Endodermal cell (in vitro differentiated cells): Measurements from ENCODE around the gene MEF2D. TPM values are rescaled to one million over a fixed set of nuclear protein-coding genes. Genes with fewer than 3 reads are reported as not detected.

Experiments used
- DNase-seq: peaks from one replicate; pipeline ENCODE4 v3.0.0-alpha.2; 2017
- H3K27ac ChIP-seq: 2 replicates; pipeline ENCODE4 v1.5.1; 2013; ENCODE audit warnings: mild to moderate bottlenecking, low read depth, low read length, moderate library complexity
- H3K27me3 ChIP-seq: 2 replicates; pipeline ENCODE4 v1.6.1; 2013; ENCODE audit warnings: mild to moderate bottlenecking, low read length, moderate library complexity; ENCODE audit not compliant: insufficient read depth, control insufficient read depth, poor library complexity, severe bottlenecking
- H3K36me3 ChIP-seq: 2 replicates; pipeline ENCODE4 v1.7.0; 2013; ENCODE audit warnings: mild to moderate bottlenecking, low read length, moderate library complexity; ENCODE audit not compliant: control insufficient read depth, insufficient read depth
- H3K4me1 ChIP-seq: one replicate; pipeline ENCODE4 v1.7.0; 2013; ENCODE audit warnings: low read length; ENCODE audit not compliant: control insufficient read depth, insufficient read depth
- H3K4me3 ChIP-seq: 2 replicates; pipeline ENCODE4 v1.5.1; 2013; ENCODE audit warnings: mild to moderate bottlenecking, low read length, moderate library complexity
- H3K9ac ChIP-seq: 2 replicates; pipeline ENCODE4 v1.6.1; 2013; ENCODE audit warnings: mild to moderate bottlenecking, low read length, moderate library complexity; ENCODE audit not compliant: poor library complexity, severe bottlenecking; ENCODE audit errors: extremely low read depth
- H3K9me3 ChIP-seq: 2 replicates; pipeline ENCODE4 v1.6.1; 2013; ENCODE audit warnings: mild to moderate bottlenecking, low read length, moderate library complexity; ENCODE audit not compliant: control insufficient read depth
- H3K27ac Mint-ChIP-seq: 2 replicates; pipeline ENCODE4 v1.8.0; 2020; ENCODE audit warnings: mixed read lengths
- H3K27me3 Mint-ChIP-seq: 2 replicates; pipeline ENCODE4 v1.8.0; 2021; ENCODE audit warnings: mild to moderate bottlenecking, mixed read lengths; ENCODE audit not compliant: insufficient read depth
- H3K36me3 Mint-ChIP-seq: 2 replicates; pipeline ENCODE4 v1.8.0; 2020; ENCODE audit warnings: low read depth, mixed read lengths
- H3K4me1 Mint-ChIP-seq: 2 replicates; pipeline ENCODE4 v1.8.0; 2020; ENCODE audit warnings: mixed read lengths
- H3K4me3 Mint-ChIP-seq: 2 replicates; pipeline ENCODE4 v1.8.0; 2020; ENCODE audit warnings: mild to moderate bottlenecking, moderate library complexity, mixed read lengths
- H3K9me3 Mint-ChIP-seq: 2 replicates; pipeline ENCODE4 v1.8.0; 2020; ENCODE audit warnings: mild to moderate bottlenecking, mixed read lengths
- WGBS, 2 experiments: methylation state at CpG; one replicate each; pipeline versions ENCODE4 v1.1.5 to v1.1.7; 2013; ENCODE audit warnings: missing lambda C conversion rate in 2 of 2, mixed read lengths in 1 of 2; ENCODE audit not compliant: insufficient coverage in 1 of 2, insufficient read length in 1 of 2; 5-methylcytosine and 5-hydroxymethylcytosine counted together
- total RNA-seq, 2 donors: library from RNA; stranded (reverse); fragmentation: NEBNext Ultra II Directional in 1 of 2; extraction: Animal tissue kit (Norgen Biotek cat#: 25700) in 1 of 2; gene quantifications; 2 replicates in 1 of 2; 3 replicates in 1 of 2; pipeline ENCODE4 v1.2.1, GENCODE V29; 2021
- TF ChIP-seq, protein P1 (sequence below): fragments of 200-600 bp; sonication (generic); conservative IDR thresholded peaks from 2 replicates; pipeline ENCODE4 v1.5.0; 2021; ENCODE audit warnings: antibody characterized with exemption, mild to moderate bottlenecking

The MEF2D gene
- total RNA-seq, 2 donors from 2014 or later: 10.5 to 12.8 TPM

DNA sequence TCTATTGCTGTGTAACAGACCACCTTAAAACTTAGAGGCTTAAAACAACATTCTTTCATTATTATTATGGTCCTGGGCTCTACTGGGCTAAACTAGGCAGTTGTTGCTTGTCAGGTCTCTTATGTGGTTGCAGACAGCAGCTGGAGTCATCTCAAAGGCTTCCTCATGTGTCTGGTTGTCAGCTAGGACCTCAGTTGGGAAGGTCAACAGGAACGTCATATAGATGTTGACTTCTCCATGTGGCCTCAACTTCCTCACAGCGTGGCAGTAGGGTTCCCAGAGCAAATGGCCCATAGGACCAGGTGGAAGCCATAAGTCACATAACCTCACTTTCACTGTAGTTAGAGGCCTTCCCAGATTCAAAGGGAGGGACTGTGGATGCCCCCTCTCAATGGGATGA is 15.4 kb upstream of the MEF2D start:
- Mint-ChIP-seq H3K9me3 (no peaks in the 10 kb centered on the region), H3K27ac (no peak overlapping the region), H3K27me3 (peaks cover 5% of the 10 kb centered on the region), H3K36me3 (no peaks in the 10 kb centered on the region), H3K4me3 (no peak overlapping the region), H3K4me1 (no peaks in the 10 kb centered on the region)
- no peak for DNase-seq
- Histone ChIP-seq H3K27me3 (no peaks in the 10 kb centered on the region), H3K4me1 (no peaks in the 10 kb centered on the region), H3K27ac (no peak overlapping the region), H3K4me3 (no peak overlapping the region), H3K9me3 (no peaks in the 10 kb centered on the region), H3K36me3 (no peaks in the 10 kb centered on the region), H3K9ac (no peak overlapping the region)
- TF ChIP-seq, protein P1, sequence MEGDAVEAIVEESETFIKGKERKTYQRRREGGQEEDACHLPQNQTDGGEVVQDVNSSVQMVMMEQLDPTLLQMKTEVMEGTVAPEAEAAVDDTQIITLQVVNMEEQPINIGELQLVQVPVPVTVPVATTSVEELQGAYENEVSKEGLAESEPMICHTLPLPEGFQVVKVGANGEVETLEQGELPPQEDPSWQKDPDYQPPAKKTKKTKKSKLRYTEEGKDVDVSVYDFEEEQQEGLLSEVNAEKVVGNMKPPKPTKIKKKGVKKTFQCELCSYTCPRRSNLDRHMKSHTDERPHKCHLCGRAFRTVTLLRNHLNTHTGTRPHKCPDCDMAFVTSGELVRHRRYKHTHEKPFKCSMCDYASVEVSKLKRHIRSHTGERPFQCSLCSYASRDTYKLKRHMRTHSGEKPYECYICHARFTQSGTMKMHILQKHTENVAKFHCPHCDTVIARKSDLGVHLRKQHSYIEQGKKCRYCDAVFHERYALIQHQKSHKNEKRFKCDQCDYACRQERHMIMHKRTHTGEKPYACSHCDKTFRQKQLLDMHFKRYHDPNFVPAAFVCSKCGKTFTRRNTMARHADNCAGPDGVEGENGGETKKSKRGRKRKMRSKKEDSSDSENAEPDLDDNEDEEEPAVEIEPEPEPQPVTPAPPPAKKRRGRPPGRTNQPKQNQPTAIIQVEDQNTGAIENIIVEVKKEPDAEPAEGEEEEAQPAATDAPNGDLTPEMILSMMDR: no peak
- WGBS, 2 experiments: 45 to 46% methylated on average over 2 of the region's 2 CpGs

DNA sequence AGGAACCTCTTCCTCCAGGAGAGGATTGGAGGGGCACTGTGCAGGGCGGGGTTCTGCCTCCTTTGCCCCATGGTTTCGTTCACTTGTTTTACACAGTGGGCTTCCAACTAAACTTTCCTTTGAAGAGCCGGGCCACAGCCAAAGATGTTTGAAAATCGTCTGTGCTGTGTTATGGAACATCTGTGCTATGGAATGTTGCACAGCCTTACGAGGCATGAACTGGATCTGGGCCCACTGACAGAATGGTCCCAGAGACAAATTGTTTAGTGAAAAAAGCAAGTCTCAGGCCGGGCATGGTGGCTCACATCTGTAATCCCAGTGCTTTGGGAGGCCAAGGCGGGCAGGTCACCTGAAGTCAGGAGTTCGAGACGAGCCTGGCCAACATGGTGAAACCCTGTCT is 12.6 kb upstream of the MEF2D start:
- Histone ChIP-seq H3K36me3 (no peaks in the 10 kb centered on the region), H3K4me3 (no peak overlapping the region), H3K4me1 (no peaks in the 10 kb centered on the region), H3K27ac (no peak overlapping the region), H3K9ac (no peak overlapping the region), H3K27me3 (no peaks in the 10 kb centered on the region), H3K9me3 (no peaks in the 10 kb centered on the region)
- no peak for DNase-seq
- 83 to 91% methylated on average over 9 of the region's 9 CpGs for WGBS, 2 experiments
- no peaks in the 10 kb centered on the region for H3K36me3 Mint-ChIP-seq
- no peak overlapping the region for H3K27ac Mint-ChIP-seq
- H3K4me3 Mint-ChIP-seq: no peak overlapping the region
- TF ChIP-seq, protein P1: no peak
- H3K9me3 Mint-ChIP-seq: no peaks in the 10 kb centered on the region
- H3K27me3 Mint-ChIP-seq: peaks cover 12% of the 10 kb centered on the region
- H3K4me1 Mint-ChIP-seq: peaks cover 2% of the 10 kb centered on the region

DNA sequence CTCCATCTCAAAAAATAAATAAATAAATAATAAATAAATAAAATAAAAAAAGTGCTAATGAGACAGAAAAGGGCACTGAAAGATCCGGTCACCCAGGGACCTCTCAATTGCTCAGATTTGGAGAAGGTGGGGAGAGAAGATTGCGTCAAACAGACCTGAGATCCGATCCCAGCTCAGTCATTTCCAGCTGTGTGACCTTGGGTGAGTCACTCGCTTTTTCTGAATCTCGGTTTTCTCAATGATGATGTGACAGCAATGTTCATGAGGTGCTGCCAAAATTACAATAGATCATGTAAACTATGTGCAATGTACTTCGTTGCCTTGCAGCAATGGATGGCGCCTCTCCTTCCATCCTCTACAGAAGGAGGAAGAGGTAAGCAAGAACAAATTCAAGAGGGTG is 11.1 kb upstream of the MEF2D start:
- peaks cover 12% of the 10 kb centered on the region for H3K27me3 Mint-ChIP-seq
- no peak for DNase-seq
- H3K4me3 Mint-ChIP-seq: no peak overlapping the region
- TF ChIP-seq, protein P1: no peak
- no peak overlapping the region for H3K27ac ChIP-seq
- H3K9me3 ChIP-seq: no peaks in the 10 kb centered on the region
- no peak overlapping the region for H3K4me3 ChIP-seq
- no peak overlapping the region for H3K27ac Mint-ChIP-seq
- H3K36me3 Mint-ChIP-seq: no peaks in the 10 kb centered on the region
- H3K27me3 ChIP-seq: no peaks in the 10 kb centered on the region
- WGBS, 2 experiments: 90 to 93% methylated on average over 6 to 7 of the region's 7 CpGs
- no peaks in the 10 kb centered on the region for H3K9me3 Mint-ChIP-seq
- no peak overlapping the region for H3K9ac ChIP-seq
- H3K4me1 ChIP-seq: no peaks in the 10 kb centered on the region
- H3K36me3 ChIP-seq: no peaks in the 10 kb centered on the region
- peaks cover 8% of the 10 kb centered on the region for H3K4me1 Mint-ChIP-seq
